Heart right ventricle (tissue), 16 donors: ENCODE results near the gene VPREB3. TPM values are rescaled to one million over a fixed set of nuclear protein-coding genes. Genes with fewer than 3 reads are reported as not detected.
A peak's percentile ranks its signal among the peaks of the same experiment; 100 is the strongest.

ENCODE experiments used
- ATAC-seq, 8 donors: fragments of 200-7000 bp; cut with Tn5 transposase; one replicate each; pipeline ENCODE4 v1.9.1; 2020; ENCODE audit warnings: mild to moderate bottlenecking in 8 of 8, moderate library complexity in 8 of 8, moderate number of reproducible peaks in 1 of 8
- DNase-seq, 2 donors: peaks; one replicate each; pipeline ENCODE4 v3.0.0-alpha.2; 2020
- H3K27ac ChIP-seq, 10 donors: fragments of 200-600 bp; sonication (generic) in 2 of 10; one replicate each; pipeline versions ENCODE4 v1.5.0 to v1.8.0; 2020 to 2022; ENCODE audit warnings: mild to moderate bottlenecking in 3 of 10
- H3K27me3 ChIP-seq, 7 donors: fragments of 200-600 bp; one replicate each; pipeline ENCODE4 v1.8.0; 2021 to 2022; ENCODE audit warnings: mild to moderate bottlenecking in 2 of 7
- H3K36me3 ChIP-seq, 9 donors: fragments of 200-600 bp; sonication (generic) in 1 of 9; one replicate each; pipeline versions ENCODE4 v1.5.0 to v1.8.0; 2020 to 2022; ENCODE audit warnings: mild to moderate bottlenecking in 2 of 9
- H3K4me1 ChIP-seq, 9 donors: fragments of 200-600 bp; sonication (generic) in 1 of 9; one replicate each; pipeline versions ENCODE4 v1.5.0 to v1.8.0; 2020 to 2022; ENCODE audit warnings: mild to moderate bottlenecking in 4 of 9
- H3K4me3 ChIP-seq, 10 donors: fragments of 200-600 bp; sonication (generic) in 2 of 10; one replicate each; pipeline versions ENCODE4 v1.5.0 to v1.8.0; 2020 to 2022; ENCODE audit warnings: mild to moderate bottlenecking in 7 of 10, moderate library complexity in 2 of 10
- H3K9me3 ChIP-seq, 11 donors: fragments of 200-600 bp in 10 of 11; sonication (generic) in 2 of 11; one replicate each; pipeline versions ENCODE4 v1.5.0 to v1.8.0; 2013 to 2022; ENCODE audit warnings: mild to moderate bottlenecking in 2 of 11, control low read depth in 1 of 11, moderate library complexity in 1 of 11
- WGBS, 2 donors: extraction: QIAGEN DNeasy Blood & Tissue Kit; methylation state at CpG; one replicate each; pipeline ENCODE4 v1.1.7; 2013; ENCODE audit warnings: inconsistent platforms in 1 of 2; 5-methylcytosine and 5-hydroxymethylcytosine counted together
- intact Hi-C, 10 donors: fragments of 100-400 bp; cut with DNase I; formaldehyde crosslinking; loops; one replicate each; pipeline versions ENCODE4 v1.11.1 to v1.14.2; 2022
- long read RNA-seq, 3 donors: library from polyadenylated mRNA; unstranded; transcript quantifications; one replicate each; pipeline ENCODE4 v2.0.0, GENCODE V29; 2020 to 2021
- polyA plus RNA-seq, 2 donors: library from polyadenylated mRNA; stranded (reverse); fragments of 200-250 nt; gene quantifications; one replicate each; pipeline ENCODE4 v1.2.3, GENCODE V29; 2013
- total RNA-seq, 10 donors: library from RNA; stranded (reverse); fragmentation: NEBNext Ultra II Directional in 3 of 10; extraction: Animal tissue kit (Norgen Biotek cat#: 25700) in 3 of 10; gene quantifications; one replicate each; pipeline versions ENCODE4 v1.2.1 to v1.2.4, GENCODE V29; 2021 to 2023
- TF ChIP-seq, protein P1 (sequence below), 9 donors: fragments of 200-600 bp; sonication (generic) in 2 of 9; IDR thresholded peaks; one replicate each; pipeline versions ENCODE4 v1.5.0 to v1.8.0; 2021 to 2022; ENCODE audit warnings: antibody characterized with exemption in 9 of 9, mild to moderate bottlenecking in 5 of 9, moderate library complexity in 1 of 9
- donor health status: Arrhythmogenic right ventricular cardiomyopathy.
- donor health status: ischemic (EF 13 %, LVEDD 7.1; RV severe dilation, severe dysfunction).
- donor health status: healthy with polysubstance abuse.
- donor health status: DM: no; HTN: yes; CAD: no.
- donor health status: DM: no; HTN: no; CAD: no.
- donor health status: ischemic (EF 25% LVEDD 6.9; RV normal size, moderate dysfunction).
- donor health status: ischemic (EF 25% LVEDD 5.7; RV mildly dilated, moderate dysfunction).
- donor health status: healthy.
- donor health status: DM: yes; HTN: yes; CAD: no.
- donor health status: Ischemic cardiomyopathy.
- donor health status: ischemic (EF 35%, LVEDD 5.7; RV mildly dilated, moderate dysfunction).
- donor health status: nonischemic (EF 11% LVEDD 7.7; RV severe dilation, severe dysfunction).
- donor health status: DM: yes; HTN: yes; CAD: no.
- donor health status: PGD.
- donor health status: ischemic (EF 29% LVEDD 5.4; RV normal size, mild dysfunction).
- donor health status: nonischemic (EF 23%, LVEDD 6.1; RV moderate dilation, normal function).

VPREB3 gene, protein sequence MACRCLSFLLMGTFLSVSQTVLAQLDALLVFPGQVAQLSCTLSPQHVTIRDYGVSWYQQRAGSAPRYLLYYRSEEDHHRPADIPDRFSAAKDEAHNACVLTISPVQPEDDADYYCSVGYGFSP
- total RNA-seq (1 to 10 TPM in 4 of 10 donors, under 1 TPM in 2, not detected in 4; 0.56 to 2.5 (median 1.3) TPM), polyA plus RNA-seq (under 1 TPM; 0.83 to 0.88 TPM)
- long read RNA-seq, donor 1, result 0 reads
- long read RNA-seq, donor 2, result 0 reads
- long read RNA-seq, donor 3, result 0 reads

DNA sequence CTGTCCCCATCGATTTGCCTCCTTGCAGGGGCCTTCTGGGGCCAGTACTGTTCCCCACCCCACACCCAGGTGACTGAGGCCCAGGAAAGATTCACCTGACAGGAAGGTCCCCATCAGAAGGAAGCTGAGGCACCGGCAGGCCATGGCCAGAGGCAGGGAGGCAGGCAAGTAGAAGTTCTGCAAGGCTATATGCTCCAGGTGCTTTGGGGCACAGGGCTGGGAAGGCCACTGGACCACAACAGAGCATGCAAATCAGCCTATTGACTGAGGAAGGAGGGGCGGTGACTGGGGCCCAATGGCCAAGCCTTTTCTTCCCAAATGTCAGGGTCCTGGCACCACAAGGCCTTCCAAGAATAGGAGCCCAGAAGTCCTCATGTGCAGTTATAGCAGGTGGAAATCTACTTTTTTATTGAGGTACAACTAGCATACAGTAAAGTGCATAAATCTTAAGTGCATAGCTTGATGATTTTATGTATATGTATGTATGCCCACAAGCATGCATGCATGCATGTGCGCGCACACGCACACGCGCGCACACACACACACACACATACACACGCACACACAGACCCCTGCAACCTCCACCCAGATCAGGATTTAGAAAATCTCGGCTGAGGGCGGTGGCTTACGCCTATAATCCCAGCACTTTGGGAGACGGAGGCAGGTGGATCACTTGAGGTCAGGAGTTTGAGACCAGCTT is at the start of gene VPREB3:
Gene VPREB3, minus strand, starts transcription at position 206 of the 700 bp plus-strand sequence. Its CDS starts 62 bp downstream, at position 144.
- 89% methylated on average over 14 of the region's 14 CpGs for WGBS, 2 donors
- Histone ChIP-seq H3K36me3 (no peaks in the 10 kb centered on the region), H3K4me1 (peaks cover 6 to 25% (median 11%) of the 10 kb centered on the region in 9 donors), H3K9me3 (no peaks in the 10 kb centered on the region), H3K27me3 (no peaks in the 10 kb centered on the region), H3K27ac (no peak within 1 kb of the TSS), H3K4me3 (no peak within 1 kb of the TSS)
- no peak for DNase-seq
- TF ChIP-seq, protein P1, sequence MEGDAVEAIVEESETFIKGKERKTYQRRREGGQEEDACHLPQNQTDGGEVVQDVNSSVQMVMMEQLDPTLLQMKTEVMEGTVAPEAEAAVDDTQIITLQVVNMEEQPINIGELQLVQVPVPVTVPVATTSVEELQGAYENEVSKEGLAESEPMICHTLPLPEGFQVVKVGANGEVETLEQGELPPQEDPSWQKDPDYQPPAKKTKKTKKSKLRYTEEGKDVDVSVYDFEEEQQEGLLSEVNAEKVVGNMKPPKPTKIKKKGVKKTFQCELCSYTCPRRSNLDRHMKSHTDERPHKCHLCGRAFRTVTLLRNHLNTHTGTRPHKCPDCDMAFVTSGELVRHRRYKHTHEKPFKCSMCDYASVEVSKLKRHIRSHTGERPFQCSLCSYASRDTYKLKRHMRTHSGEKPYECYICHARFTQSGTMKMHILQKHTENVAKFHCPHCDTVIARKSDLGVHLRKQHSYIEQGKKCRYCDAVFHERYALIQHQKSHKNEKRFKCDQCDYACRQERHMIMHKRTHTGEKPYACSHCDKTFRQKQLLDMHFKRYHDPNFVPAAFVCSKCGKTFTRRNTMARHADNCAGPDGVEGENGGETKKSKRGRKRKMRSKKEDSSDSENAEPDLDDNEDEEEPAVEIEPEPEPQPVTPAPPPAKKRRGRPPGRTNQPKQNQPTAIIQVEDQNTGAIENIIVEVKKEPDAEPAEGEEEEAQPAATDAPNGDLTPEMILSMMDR (IDR thresholded peaks at IDR 0.05), result no peak
- intact Hi-C loops, result no loop called here
- no peak for ATAC-seq

DNA sequence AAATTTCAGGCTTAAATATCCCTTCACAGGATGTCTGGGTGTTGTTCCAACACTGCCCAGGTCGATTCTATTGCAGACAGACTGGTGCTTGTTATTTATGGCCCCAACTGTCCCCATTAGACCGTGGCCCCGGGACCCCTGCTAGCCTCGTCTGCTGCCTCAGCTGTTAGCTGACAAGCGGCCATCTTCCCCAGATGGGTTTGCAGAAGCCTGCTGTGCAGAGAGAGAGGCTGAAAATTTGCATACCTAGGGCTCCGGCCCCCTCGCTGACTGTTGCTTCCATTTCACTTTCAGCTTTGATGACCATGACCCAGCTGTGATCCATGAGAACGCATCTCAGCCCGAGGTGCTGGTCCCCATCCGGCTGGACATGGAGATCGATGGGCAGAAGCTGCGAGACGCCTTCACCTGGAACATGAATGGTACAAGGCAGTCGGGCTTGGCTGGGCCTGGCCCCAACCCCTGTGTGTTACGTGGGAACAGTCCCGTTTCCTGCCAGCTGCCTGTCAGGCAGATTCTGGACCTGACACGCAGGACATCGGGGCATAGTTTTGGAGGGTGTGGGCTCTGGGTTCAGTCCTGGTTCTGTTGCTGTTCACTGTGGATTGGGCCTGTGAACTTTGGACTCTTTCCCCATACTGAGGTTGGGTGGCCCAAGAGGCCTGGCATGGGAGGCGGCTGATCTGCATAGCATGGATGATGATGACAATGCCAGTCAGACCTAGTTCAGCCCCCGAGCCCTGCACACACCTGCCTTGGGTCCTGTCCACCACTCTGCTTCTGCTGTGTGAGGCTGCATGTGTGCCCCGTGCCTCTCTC is 49.0 kb upstream of the VPREB3 start:
- no peaks in the 10 kb centered on the region for H3K27me3 ChIP-seq
- TF ChIP-seq, protein P1 (IDR thresholded peaks at IDR 0.05), result no peak
- H3K9me3 ChIP-seq, result no peaks in the 10 kb centered on the region
- H3K36me3 ChIP-seq, result peaks cover 0 to 100% (median 63%) of the 10 kb centered on the region in 9 donors
- DNase-seq (no peak), ATAC-seq (peak in 1 of 8 donors; percentile 23)
- intact Hi-C loops, result no loop called here
- H3K4me3 ChIP-seq, result no peak overlapping the region
- H3K27ac ChIP-seq, result no peak overlapping the region
- no peaks in the 10 kb centered on the region for H3K4me1 ChIP-seq
- WGBS, 2 donors, result 82% methylated on average over 21 of the region's 21 CpGs

DNA sequence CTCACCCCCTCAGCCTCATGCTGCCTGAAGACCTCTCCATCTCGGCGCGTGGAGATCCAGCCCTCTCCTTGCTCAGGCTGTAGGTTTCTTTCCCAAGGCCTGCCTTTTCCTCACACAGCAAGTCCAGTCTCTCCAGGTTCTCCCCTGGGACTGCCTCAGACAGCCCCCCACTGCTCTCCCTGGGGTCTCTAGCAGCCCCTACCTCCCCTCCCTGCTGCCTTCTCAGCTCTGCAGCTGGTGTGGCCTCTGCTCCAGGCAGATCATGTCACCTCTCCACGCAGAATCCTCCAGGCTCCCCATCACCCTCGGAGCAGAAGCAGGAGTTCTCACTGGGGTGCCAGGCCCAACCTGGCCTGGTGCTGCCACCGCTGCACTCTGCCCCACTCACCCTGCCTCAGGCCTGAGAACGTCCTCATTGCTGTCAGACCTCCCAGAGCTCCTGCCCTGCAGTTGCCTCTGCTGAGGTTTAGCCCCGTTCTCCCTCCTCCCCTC is 47.7 kb upstream of the VPREB3 start:
- no peak for ATAC-seq

More for the DNA sequence above, 47.7 kb upstream of the VPREB3 start:
- intact Hi-C loops, result no loop called here
- no peak for DNase-seq
- H3K27ac ChIP-seq, result no peak overlapping the region
- no peaks in the 10 kb centered on the region for H3K27me3 ChIP-seq
- no peak overlapping the region for H3K4me3 ChIP-seq
- no peaks in the 10 kb centered on the region for H3K9me3 ChIP-seq
- peaks cover 0 to 98% (median 65%) of the 10 kb centered on the region in 9 donors for H3K36me3 ChIP-seq
- H3K4me1 ChIP-seq, result no peaks in the 10 kb centered on the region
- WGBS, 2 donors, result 91 to 93% methylated on average over 8 of the region's 8 CpGs
- TF ChIP-seq, protein P1 (IDR thresholded peaks at IDR 0.05), result no peak
